PC-3 (cell line): Measurements from ENCODE around the gene CEP89. TPM values are rescaled to one million over a fixed set of nuclear protein-coding genes. Genes with fewer than 3 reads are reported as not detected.

Experiments
- ATAC-seq: fragments of 200-7000 bp; cut with Tn5 transposase; 2 replicates; pipeline ENCODE4 v1.9.1; 2020; ENCODE audit warnings: mild to moderate bottlenecking, moderate library complexity
- BruUV-seq: library from RNA; stranded (reverse); fragments of 400-500 nt; replicated peaks from 2 replicates; lab custom pipeline; 2021; lab: Mats Ljungman, UMichigan
- CTCF ChIA-PET: fragments of 300-600 bp; sonication (Branson Sonifier 250); formaldehyde crosslinking; loops from one replicate; lab custom pipeline; 2022; ENCODE audit warnings: antibody characterized with exemption; lab: Charles Lee
- POLR2A ChIA-PET: fragments of 300-600 bp; sonication (Branson Sonifier 250); formaldehyde crosslinking; loops from one replicate; lab custom pipeline; 2022; ENCODE audit warnings: antibody characterized with exemption; ENCODE audit not compliant: unreplicated experiment; lab: Charles Lee
- DNase-seq: peaks from one replicate; pipeline ENCODE4 v3.0.0-alpha.2; 2015
- H2AFZ ChIP-seq: fragments of 300-600 bp; sonication (generic); 2 replicates; pipeline ENCODE4 v1.6.0; 2016; ENCODE audit warnings: antibody characterized with exemption, low read length
- H3F3A ChIP-seq: fragments of 300-600 bp; sonication (generic); one replicate; pipeline ENCODE4 v1.6.0; 2017; ENCODE audit warnings: antibody characterized with exemption, low read length, control low read depth, mild to moderate bottlenecking; ENCODE audit not compliant: unreplicated experiment
- H3K27ac ChIP-seq: fragments of 300-600 bp; sonication (generic); 2 replicates; pipeline ENCODE4 v1.5.1; 2016; ENCODE audit warnings: mild to moderate bottlenecking, low read length
- H3K27me3 ChIP-seq: fragments of 300-600 bp; sonication (generic); 2 replicates; pipeline ENCODE4 v1.6.1; 2016; ENCODE audit warnings: low read length, mixed read lengths
- H3K36me3 ChIP-seq: fragments of 300-600 bp; sonication (generic); 2 replicates; pipeline ENCODE4 v1.6.1; 2016; ENCODE audit warnings: low read depth, mixed run types, low read length, mixed read lengths
- H3K4me1 ChIP-seq: fragments of 300-600 bp; sonication (generic); 2 replicates; pipeline ENCODE4 v1.5.1; 2016; ENCODE audit warnings: low read length; ENCODE audit not compliant: insufficient read depth
- H3K4me2 ChIP-seq: fragments of 300-600 bp; sonication (generic); 2 replicates; pipeline ENCODE4 v1.6.0; 2016; ENCODE audit warnings: low read length
- H3K4me3 ChIP-seq: fragments of 300-600 bp; sonication (generic); 2 replicates; pipeline ENCODE4 v1.5.1; 2016; ENCODE audit warnings: mild to moderate bottlenecking, low read length, mixed read lengths
- H3K79me2 ChIP-seq: fragments of 300-600 bp; sonication (generic); 2 replicates; pipeline ENCODE4 v1.6.1; 2017; ENCODE audit warnings: low read length, mixed read lengths
- H3K9ac ChIP-seq: fragments of 300-600 bp; sonication (generic); 2 replicates; pipeline ENCODE4 v1.6.0; 2016; ENCODE audit warnings: mild to moderate bottlenecking, low read length
- H3K9me2 ChIP-seq: fragments of 300-600 bp; sonication (generic); replicated peaks from 2 replicates; pipeline ENCODE4 v1.6.1; 2016; ENCODE audit warnings: mixed run types, low read length, mixed read lengths
- H3K9me3 ChIP-seq: fragments of 300-600 bp; sonication (generic); 2 replicates; pipeline ENCODE4 v1.6.1; 2016; ENCODE audit warnings: low read length, mixed read lengths
- H4K20me1 ChIP-seq: fragments of 300-600 bp; sonication (generic); 2 replicates; pipeline ENCODE4 v1.6.1; 2016; ENCODE audit warnings: low read length, mixed read lengths
- EZH2 ChIP-seq: fragments of 300-600 bp; sonication (generic); IDR thresholded peaks from one replicate; pipeline ENCODE4 v1.6.1; 2017; ENCODE audit warnings: antibody characterized with exemption, mild to moderate bottlenecking, low read length; ENCODE audit not compliant: unreplicated experiment
- EZH2phosphoT487 ChIP-seq: fragments of 300-600 bp; sonication (generic); IDR thresholded peaks from 2 replicates; pipeline ENCODE4 v1.6.1; 2018; ENCODE audit warnings: mild to moderate bottlenecking, antibody characterized with exemption, low read length, borderline replicate concordance
- intact Hi-C: fragments of 100-400 bp; cut with micrococcal nuclease; formaldehyde crosslinking; loops from 2 replicates; pipeline ENCODE4 v1.9.0; 2023
- total RNA-seq: library from RNA; depleted of rRNA; stranded (reverse); fragments of >200 nt; gene quantifications from 2 replicates; pipeline ENCODE4 v1.2.3, GENCODE V29; 2014
- TF ChIP-seq, protein P1 (sequence below): fragments of 300-600 bp; sonication (generic); conservative IDR thresholded peaks from 2 replicates; pipeline ENCODE4 v1.5.1; 2017; ENCODE audit warnings: antibody characterized with exemption, low read depth, mild to moderate bottlenecking, low read length

CEP89 gene
- total RNA-seq, 1 experiment from 2014 or later = 9.1 TPM

DNA sequence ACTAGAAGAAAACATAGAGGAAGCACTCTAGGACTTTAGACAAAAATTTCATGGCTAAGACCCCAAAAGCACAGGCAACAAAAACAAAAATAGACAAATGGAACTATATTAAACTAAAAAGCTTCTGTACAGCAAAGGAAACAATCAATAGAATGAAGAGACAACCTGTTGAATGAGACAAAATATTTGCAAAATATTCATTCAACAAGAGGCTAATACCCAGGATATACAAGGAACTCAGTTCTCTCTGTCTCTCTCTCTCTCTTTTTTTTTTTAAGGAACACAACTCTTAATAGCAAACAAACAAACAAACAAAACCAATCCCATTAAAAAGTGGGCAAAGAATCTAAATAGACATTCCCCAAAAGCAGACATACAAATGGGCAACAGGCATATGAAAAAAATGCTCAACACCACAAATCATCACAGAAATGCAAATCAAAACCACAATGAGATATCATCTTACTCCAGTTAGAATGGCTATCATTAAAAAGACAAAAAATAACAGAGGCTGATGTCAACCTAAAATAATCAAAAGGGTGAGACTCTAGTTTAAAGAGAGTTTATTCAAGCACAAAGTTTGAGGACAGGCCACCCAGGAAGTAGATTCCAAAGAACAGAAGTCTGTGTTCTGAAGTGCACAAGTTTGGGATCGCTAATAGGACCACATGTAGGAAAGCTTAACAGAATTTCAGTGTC, 75.1 kb downstream of the CEP89 start:
- H2AFZ ChIP-seq = no peak overlapping the region
- intact Hi-C loops = no loop called here
- no TSS peak for BruUV-seq
- no peaks in the 10 kb centered on the region for H3K79me2 ChIP-seq
- CTCF ChIA-PET = no interaction called here
- ATAC-seq (no peak), DNase-seq (no peak)
- H3K9ac ChIP-seq = no peak overlapping the region
- no peaks in the 10 kb centered on the region for H3F3A ChIP-seq
- H3K27ac ChIP-seq = no peak overlapping the region
- TF ChIP-seq EZH2 (no peak), EZH2phosphoT487 (no peak)
- TF ChIP-seq, protein P1, sequence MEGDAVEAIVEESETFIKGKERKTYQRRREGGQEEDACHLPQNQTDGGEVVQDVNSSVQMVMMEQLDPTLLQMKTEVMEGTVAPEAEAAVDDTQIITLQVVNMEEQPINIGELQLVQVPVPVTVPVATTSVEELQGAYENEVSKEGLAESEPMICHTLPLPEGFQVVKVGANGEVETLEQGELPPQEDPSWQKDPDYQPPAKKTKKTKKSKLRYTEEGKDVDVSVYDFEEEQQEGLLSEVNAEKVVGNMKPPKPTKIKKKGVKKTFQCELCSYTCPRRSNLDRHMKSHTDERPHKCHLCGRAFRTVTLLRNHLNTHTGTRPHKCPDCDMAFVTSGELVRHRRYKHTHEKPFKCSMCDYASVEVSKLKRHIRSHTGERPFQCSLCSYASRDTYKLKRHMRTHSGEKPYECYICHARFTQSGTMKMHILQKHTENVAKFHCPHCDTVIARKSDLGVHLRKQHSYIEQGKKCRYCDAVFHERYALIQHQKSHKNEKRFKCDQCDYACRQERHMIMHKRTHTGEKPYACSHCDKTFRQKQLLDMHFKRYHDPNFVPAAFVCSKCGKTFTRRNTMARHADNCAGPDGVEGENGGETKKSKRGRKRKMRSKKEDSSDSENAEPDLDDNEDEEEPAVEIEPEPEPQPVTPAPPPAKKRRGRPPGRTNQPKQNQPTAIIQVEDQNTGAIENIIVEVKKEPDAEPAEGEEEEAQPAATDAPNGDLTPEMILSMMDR = no peak
- no peaks in the 10 kb centered on the region for H3K9me2 ChIP-seq
- H3K4me2 ChIP-seq = no peak overlapping the region
- POLR2A ChIA-PET = no interaction called here
- H3K9me3 ChIP-seq = no peaks in the 10 kb centered on the region
- H3K36me3 ChIP-seq = no peaks in the 10 kb centered on the region; the same call in 1 of the 2 replicates
- H3K4me1 ChIP-seq = no peaks in the 10 kb centered on the region
- no peaks in the 10 kb centered on the region for H3K27me3 ChIP-seq
- no peak overlapping the region for H3K4me3 ChIP-seq
- no peaks in the 10 kb centered on the region for H4K20me1 ChIP-seq

DNA sequence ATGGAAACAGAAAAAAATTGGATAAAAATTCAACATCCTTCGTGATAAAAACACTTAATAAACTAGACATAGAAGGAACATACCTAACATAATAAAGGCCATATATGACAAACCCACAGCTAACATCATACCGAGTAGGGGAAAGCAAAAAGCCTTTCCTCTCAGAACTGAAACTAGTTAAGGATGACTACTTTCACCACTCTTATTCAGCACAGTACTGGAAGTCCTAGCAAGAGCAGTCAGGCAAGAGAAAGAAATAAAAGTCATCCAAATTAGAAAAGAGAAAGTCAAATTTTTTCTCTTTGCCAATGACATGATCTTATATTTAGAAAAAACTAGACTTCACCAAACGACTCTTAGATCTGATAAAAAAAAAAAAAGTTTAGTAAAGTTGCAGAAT, 76.4 kb downstream of the CEP89 start:
- no TSS peak for BruUV-seq
- Histone ChIP-seq H3K27me3 (no peaks in the 10 kb centered on the region), H3K4me3 (no peak overlapping the region), H3K27ac (no peak overlapping the region), H3F3A (no peaks in the 10 kb centered on the region), H3K36me3 (no peaks in the 10 kb centered on the region; the same call in 1 of the 2 replicates), H3K9me2 (no peaks in the 10 kb centered on the region), H3K4me1 (no peaks in the 10 kb centered on the region), H2AFZ (no peak overlapping the region), H3K9ac (no peak overlapping the region), H3K9me3 (no peaks in the 10 kb centered on the region), H4K20me1 (no peaks in the 10 kb centered on the region), H3K4me2 (no peak overlapping the region), H3K79me2 (no peaks in the 10 kb centered on the region)
- ATAC-seq (no peak), DNase-seq (no peak)
- POLR2A ChIA-PET = no interaction called here
- CTCF ChIA-PET = no interaction called here
- intact Hi-C loops = no loop called here
- TF ChIP-seq, protein P1 = no peak
- no peak for TF ChIP-seq EZH2phosphoT487
- TF ChIP-seq EZH2 = no peak

DNA sequence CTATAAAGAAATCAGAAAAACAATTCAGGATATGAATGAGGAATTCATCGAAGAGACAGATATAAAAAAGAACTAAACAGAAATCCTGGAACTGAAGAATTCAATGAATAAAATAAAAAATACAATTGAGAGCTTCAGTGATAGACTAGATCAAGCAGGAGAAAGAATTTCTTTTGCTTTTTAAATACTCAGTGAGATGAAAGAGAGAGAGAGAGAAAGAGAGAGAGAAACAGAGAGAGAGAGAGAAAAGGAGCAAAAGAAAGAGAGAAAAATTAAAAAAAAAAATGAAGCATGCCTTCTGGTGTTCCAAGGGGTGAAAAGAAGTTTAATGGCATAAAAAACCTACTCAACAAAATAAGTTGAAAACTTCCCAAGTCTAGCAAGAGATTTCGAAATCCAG, 80.1 kb downstream of the CEP89 start:
- Histone ChIP-seq H3F3A (no peaks in the 10 kb centered on the region), H3K27me3 (no peaks in the 10 kb centered on the region), H3K27ac (no peak overlapping the region), H3K4me2 (no peak overlapping the region), H3K9me3 (no peaks in the 10 kb centered on the region), H3K4me3 (no peak overlapping the region), H2AFZ (no peak overlapping the region), H3K9ac (no peak overlapping the region), H3K9me2 (no peaks in the 10 kb centered on the region), H4K20me1 (no peaks in the 10 kb centered on the region), H3K4me1 (no peaks in the 10 kb centered on the region), H3K36me3 (no peaks in the 10 kb centered on the region; the same call in 1 of the 2 replicates), H3K79me2 (no peaks in the 10 kb centered on the region)
- ATAC-seq (no peak), DNase-seq (no peak)
- CTCF ChIA-PET = no interaction called here
- TF ChIP-seq EZH2phosphoT487 = no peak
- TF ChIP-seq, protein P1 = no peak
- POLR2A ChIA-PET = no interaction called here
- intact Hi-C loops = no loop called here
- no TSS peak for BruUV-seq
